Esophagus muscularis mucosa (tissue), 4 donors: ENCODE measurements around the gene ACAP3. TPM values are rescaled to one million over a fixed set of nuclear protein-coding genes. Genes with fewer than 3 reads are reported as not detected.

Source experiments
- DNase-seq: peaks from one replicate; pipeline ENCODE4 v3.0.0-alpha.2; 2017; ENCODE audit errors: extremely low spot score
- H3K27ac ChIP-seq, 4 donors: fragments of 200-600 bp; sonication (generic); replicated peaks in 1 of 4; 1 replicate in 3 of 4; 2 replicates in 1 of 4; pipeline ENCODE4 v1.5.1; 2016 to 2019; ENCODE audit warnings: mild to moderate bottlenecking in 1 of 4
- H3K27me3 ChIP-seq, 4 donors: fragments of 200-600 bp; sonication (generic); one replicate each; pipeline versions ENCODE4 v1.5.1 to v1.6.0; 2016 to 2019
- H3K36me3 ChIP-seq, 4 donors: fragments of 200-600 bp; sonication (generic); one replicate each; pipeline ENCODE4 v1.5.1; 2016 to 2019
- H3K4me1 ChIP-seq, 4 donors: fragments of 200-600 bp; sonication (generic); one replicate each; pipeline ENCODE4 v1.5.1; 2016 to 2019
- H3K4me3 ChIP-seq, 4 donors: fragments of 200-600 bp; sonication (generic); 1 replicate in 2 of 4; 2 replicates in 2 of 4; pipeline ENCODE4 v1.5.1; 2016 to 2019; ENCODE audit warnings: mild to moderate bottlenecking in 4 of 4, moderate library complexity in 1 of 4
- H3K9me3 ChIP-seq, 4 donors: fragments of 200-600 bp; sonication (generic); 1 replicate in 3 of 4; 2 replicates in 1 of 4; pipeline ENCODE4 v1.5.1; 2016 to 2019
- CTCF ChIP-seq, 3 experiments: fragments of 200-600 bp in 2 of 3; fragments of 450-650 bp in 1 of 3; sonication (generic) in 2 of 3; IDR thresholded peaks; one replicate each; pipeline ENCODE4 v1.5.1; 2017 to 2019; ENCODE audit warnings: antibody characterized with exemption in 3 of 3, mild to moderate bottlenecking in 2 of 3, moderate library complexity in 1 of 3
- EP300 ChIP-seq: sonication (generic); formaldehyde crosslinking; IDR thresholded peaks from one replicate; pipeline ENCODE4 v1.6.1; 2017; ENCODE audit warnings: antibody characterized with exemption
- POLR2A ChIP-seq: fragments of 450-650 bp; IDR thresholded peaks from one replicate; pipeline ENCODE4 v1.6.1; 2017; ENCODE audit warnings: antibody characterized with exemption, moderate library complexity, mild to moderate bottlenecking, low read depth
- POLR2AphosphoS5 ChIP-seq, 2 donors: sonication (generic); formaldehyde crosslinking; IDR thresholded peaks; one replicate each; pipeline ENCODE4 v1.6.1; 2017; ENCODE audit warnings: antibody characterized with exemption in 2 of 2
- WGBS: methylation state at CpG from one replicate; pipeline ENCODE4 v1.1.5; 2018; 5-methylcytosine and 5-hydroxymethylcytosine counted together
- intact Hi-C: fragments of 100-400 bp; cut with DNase I; formaldehyde crosslinking; loops from one replicate; pipeline ENCODE4 v1.15.1; 2023
- total RNA-seq, 4 donors: library from RNA; depleted of rRNA; stranded (reverse); fragments of >200 nt; gene quantifications; one replicate each; pipeline versions ENCODE4 v1.1.0 to v1.2.1, GENCODE V29; 2016

ACAP3 gene
- total RNA-seq, 4 donors from 2014 or later, result 34.8 to 63.2 (median 47.4) TPM

GRCh38 chr1:1281533-1282321 is 26.0 kb downstream of the ACAP3 start:
- no peaks in the 10 kb centered on the region for H3K9me3 ChIP-seq
- H3K36me3 ChIP-seq, result no peaks in the 10 kb centered on the region
- TF ChIP-seq POLR2A, result no peak
- TF ChIP-seq EP300, result no peak
- no peak for TF ChIP-seq POLR2AphosphoS5 (IDR thresholded peaks at IDR 0.05)
- no peak for DNase-seq
- H3K27me3 ChIP-seq, result peaks cover 0 to 25% (median 1%) of the 10 kb centered on the region in 4 donors
- intact Hi-C loops, result no loop called here
- H3K27ac ChIP-seq, result no peak overlapping the region
- peaks cover 0 to 6% (median 0%) of the 10 kb centered on the region in 4 donors for H3K4me1 ChIP-seq
- no peak overlapping the region for H3K4me3 ChIP-seq
- WGBS, result 66% methylated on average over 7 of the region's 26 CpGs

- no peak for DNase-seq
- Histone ChIP-seq H3K27me3 (peaks cover 0 to 17% (median 0%) of the 10 kb centered on the region in 4 donors), H3K4me1 (peaks cover 0 to 6% (median 0%) of the 10 kb centered on the region in 4 donors), H3K27ac (no peak overlapping the region), H3K36me3 (no peaks in the 10 kb centered on the region), H3K4me3 (no peak overlapping the region), H3K9me3 (no peaks in the 10 kb centered on the region)
- intact Hi-C loops, result no loop called here
- WGBS, result 89% methylated on average over 5 of the region's 21 CpGs
- TF ChIP-seq POLR2A, result no peak
- TF ChIP-seq CTCF (IDR thresholded peaks at IDR 0.05), result no peak
- no peak for TF ChIP-seq EP300
- no peak for TF ChIP-seq POLR2AphosphoS5 (IDR thresholded peaks at IDR 0.05)
Measured at GRCh38 chr1:1280782-1281481, 26.8 kb downstream of the ACAP3 start.

- Histone ChIP-seq H3K9me3 (no peaks in the 10 kb centered on the region), H3K4me3 (no peak overlapping the region), H3K27ac (no peak overlapping the region), H3K4me1 (peaks cover 9 to 24% (median 11%) of the 10 kb centered on the region in 4 donors), H3K36me3 (no peaks in the 10 kb centered on the region), H3K27me3 (no peaks in the 10 kb centered on the region)
- intact Hi-C loops, result no loop called here
- WGBS, result 94% methylated on average over 17 of the region's 17 CpGs
- TF ChIP-seq EP300 (no peak), CTCF (IDR thresholded peaks at IDR 0.05) (no peak), POLR2A (no peak), POLR2AphosphoS5 (IDR thresholded peaks at IDR 0.05) (no peak)
- no peak for DNase-seq
Measured at GRCh38 chr1:1279028-1279427, 28.7 kb downstream of the ACAP3 start.

- intact Hi-C loops, result no loop called here
- Histone ChIP-seq H3K27ac (no peak overlapping the region), H3K4me3 (no peak overlapping the region), H3K4me1 (peaks cover 9 to 25% (median 11%) of the 10 kb centered on the region in 4 donors), H3K36me3 (no peaks in the 10 kb centered on the region), H3K27me3 (no peaks in the 10 kb centered on the region), H3K9me3 (no peaks in the 10 kb centered on the region)
- no peak for DNase-seq
- TF ChIP-seq CTCF (IDR thresholded peaks at IDR 0.05) (no peak), EP300 (no peak), POLR2AphosphoS5 (IDR thresholded peaks at IDR 0.05) (no peak)
- WGBS, result 98% methylated on average over 13 of the region's 13 CpGs
Measured at GRCh38 chr1:1278620-1279019, 29.1 kb downstream of the ACAP3 start.

GRCh38 chr1:1275836-1276235 is 31.9 kb downstream of the ACAP3 start:
- H3K27me3 ChIP-seq, result no peaks in the 10 kb centered on the region
- peaks cover 30 to 42% (median 33%) of the 10 kb centered on the region in 4 donors for H3K4me1 ChIP-seq
- intact Hi-C loops, result no loop called here
- DNase-seq, result no peak
- H3K9me3 ChIP-seq, result no peaks in the 10 kb centered on the region
- peaks cover 0 to 5% (median 0%) of the 10 kb centered on the region in 4 donors for H3K36me3 ChIP-seq
- no peak overlapping the region for H3K4me3 ChIP-seq
- WGBS, result 74% methylated on average over 9 of the region's 9 CpGs
- H3K27ac ChIP-seq, result no peak overlapping the region
- TF ChIP-seq EP300, result no peak
- TF ChIP-seq POLR2A, result no peak
- no peak for TF ChIP-seq CTCF (IDR thresholded peaks at IDR 0.05)
- no peak for TF ChIP-seq POLR2AphosphoS5 (IDR thresholded peaks at IDR 0.05)
